Common myeloid progenitor, CD34-positive (primary cell): Measurements from ENCODE around the gene TRDN.

Experiments
- CTCF ChIA-PET: fragments of 350-600 bp; sonication (Branson Sonifier 250); formaldehyde crosslinking; loops from one replicate; lab custom pipeline; 2021; ENCODE audit warnings: antibody characterized with exemption; lab: Charles Lee
- POLR2A ChIA-PET: fragments of 350-600 bp; sonication (Branson Sonifier 250); formaldehyde crosslinking; loops from one replicate; lab custom pipeline; 2021; ENCODE audit warnings: antibody characterized with exemption; lab: Charles Lee
- DNase-seq, 3 donors: peaks; one replicate each; pipeline versions ENCODE4 v3.0.0 to v3.0.0-alpha.2; 2013
- H3K27ac ChIP-seq, 2 experiments: 1 replicate in 1 of 2; 2 replicates in 1 of 2; pipeline ENCODE4 v1.7.0; 2013; ENCODE audit warnings: inconsistent platforms in 2 of 2, low read length in 2 of 2, mild to moderate bottlenecking in 2 of 2, low read depth in 1 of 2, moderate library complexity in 1 of 2; ENCODE audit not compliant: severe bottlenecking in 2 of 2, insufficient read depth in 1 of 2, poor library complexity in 1 of 2
- H3K27me3 ChIP-seq, 5 experiments: replicated peaks in 2 of 5; 1 replicate in 3 of 5; 2 replicates in 2 of 5; pipeline versions ENCODE4 v1.6.1 to v1.7.0; 2013; ENCODE audit warnings: low read length in 4 of 5, mild to moderate bottlenecking in 2 of 5, moderate library complexity in 2 of 5, inconsistent platforms in 1 of 5; ENCODE audit not compliant: insufficient read depth in 5 of 5, control insufficient read depth in 4 of 5
- H3K36me3 ChIP-seq, 4 experiments: 1 replicate in 2 of 4; 2 replicates in 2 of 4; pipeline versions ENCODE4 v1.6.1 to v1.7.0; 2013; ENCODE audit warnings: low read length in 3 of 4, control low read depth in 1 of 4, mild to moderate bottlenecking in 1 of 4; ENCODE audit not compliant: control insufficient read depth in 4 of 4, insufficient read depth in 4 of 4
- H3K4me1 ChIP-seq, 4 experiments: 1 replicate in 3 of 4; 2 replicates in 1 of 4; pipeline versions ENCODE4 v1.6.1 to v1.7.1; 2013; ENCODE audit warnings: low read length in 3 of 4, mild to moderate bottlenecking in 3 of 4, control low read depth in 1 of 4, inconsistent platforms in 1 of 4, moderate library complexity in 1 of 4; ENCODE audit not compliant: control insufficient read depth in 4 of 4, insufficient read depth in 4 of 4; ENCODE audit errors: control extremely low read depth in 1 of 4
- H3K4me3 ChIP-seq, 7 experiments: 1 replicate in 4 of 7; 2 replicates in 3 of 7; pipeline versions ENCODE4 v1.5.1 to v1.7.0; 2013; ENCODE audit warnings: mild to moderate bottlenecking in 7 of 7, low read length in 6 of 7, moderate library complexity in 6 of 7, inconsistent platforms in 2 of 7, low read depth in 2 of 7, control low read depth in 1 of 7; ENCODE audit not compliant: insufficient read depth in 4 of 7, control insufficient read depth in 1 of 7; ENCODE audit errors: extremely low read depth in 1 of 7
- H3K9me3 ChIP-seq, 5 experiments: 1 replicate in 4 of 5; 2 replicates in 1 of 5; pipeline versions ENCODE4 v1.6.1 to v1.7.1; 2013; ENCODE audit warnings: low read length in 4 of 5, mild to moderate bottlenecking in 2 of 5, inconsistent platforms in 1 of 5, low read depth in 1 of 5, moderate library complexity in 1 of 5; ENCODE audit not compliant: control insufficient read depth in 4 of 5, insufficient read depth in 2 of 5; ENCODE audit errors: control extremely low read depth in 1 of 5
- WGBS: methylation state at CpG from one replicate; pipeline ENCODE4 v1.1.5; 2013; ENCODE audit not compliant: insufficient coverage; 5-methylcytosine and 5-hydroxymethylcytosine counted together

TRDN gene

GRCh38 chr6:123176706-123177105 is 460.0 kb downstream of the TRDN start:
- Histone ChIP-seq H3K4me1 (no peaks in the 10 kb centered on the region), H3K27ac (no peak overlapping the region), H3K4me3 (no peak overlapping the region), H3K36me3 (no peaks in the 10 kb centered on the region), H3K27me3 (no peaks in the 10 kb centered on the region), H3K9me3 (no peaks in the 10 kb centered on the region)
- POLR2A ChIA-PET: no interaction called here
- CTCF ChIA-PET: no interaction called here
- 100% methylated on average over 1 of the region's 1 CpG for WGBS
- DNase-seq: no peak

DNA sequence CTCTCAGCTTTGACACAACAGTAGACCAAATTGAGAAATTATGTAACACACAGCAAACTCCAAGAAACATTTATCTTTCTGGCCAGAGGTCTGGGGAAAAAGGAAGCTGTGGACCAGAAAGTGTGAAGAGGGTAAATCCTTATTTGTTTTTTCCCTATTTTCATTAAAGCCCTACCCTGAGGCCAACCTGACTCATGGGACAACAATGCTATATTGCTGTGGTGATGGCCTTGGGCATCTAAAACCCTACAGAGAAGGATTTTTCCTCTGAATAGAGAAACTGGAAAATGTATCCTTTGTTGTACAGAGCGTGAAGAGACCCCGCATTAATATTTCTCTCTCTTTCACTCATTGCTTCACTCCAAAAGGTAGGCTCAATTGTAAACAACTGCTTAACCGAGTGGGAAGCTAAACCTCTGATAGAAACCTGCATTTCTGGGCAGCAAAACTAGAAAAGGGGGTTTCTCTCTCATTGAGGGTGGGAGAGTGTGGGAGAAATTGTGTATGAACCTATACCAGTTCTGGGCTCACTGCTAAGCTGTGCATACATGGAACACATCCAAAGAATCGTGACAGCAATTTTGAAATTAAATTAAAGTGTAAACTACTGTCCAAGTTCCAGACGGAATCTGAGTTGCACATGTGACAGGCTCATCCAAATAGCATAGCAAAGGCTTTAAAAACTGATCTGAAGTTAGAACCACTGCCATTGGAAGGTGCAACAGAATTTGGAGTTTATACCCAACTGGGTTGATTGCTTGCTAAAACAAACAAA is 465.2 kb downstream of the TRDN start:
- Histone ChIP-seq H3K4me1 (no peaks in the 10 kb centered on the region), H3K9me3 (no peaks in the 10 kb centered on the region), H3K4me3 (no peak overlapping the region), H3K36me3 (no peaks in the 10 kb centered on the region), H3K27ac (no peak overlapping the region), H3K27me3 (peaks cover 0 to 2% (median 0%) of the 10 kb centered on the region in 5 experiments)
- CTCF ChIA-PET: no interaction called here
- WGBS: 92% methylated on average over 2 of the region's 5 CpGs
- POLR2A ChIA-PET: no interaction called here
- no peak for DNase-seq

DNA sequence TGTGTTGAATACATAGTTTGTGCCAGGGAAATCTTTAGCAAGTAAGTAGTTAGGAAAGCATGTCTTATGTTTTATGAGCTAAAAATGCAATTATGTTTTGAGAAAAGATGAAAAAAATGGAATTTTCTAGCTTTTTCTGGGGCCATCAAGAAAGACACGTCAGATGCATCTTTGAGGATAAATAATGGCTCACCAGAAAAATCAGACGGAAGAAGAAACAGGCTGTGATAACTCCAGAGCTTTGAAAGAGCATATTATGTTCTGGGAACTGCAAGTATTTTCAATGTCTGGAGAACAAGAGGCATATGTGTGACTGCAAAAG is 467.0 kb downstream of the TRDN start:
- Histone ChIP-seq H3K27ac (no peak overlapping the region), H3K27me3 (peaks cover 0 to 2% (median 0%) of the 10 kb centered on the region in 5 experiments), H3K4me1 (no peaks in the 10 kb centered on the region), H3K9me3 (no peaks in the 10 kb centered on the region), H3K36me3 (no peaks in the 10 kb centered on the region), H3K4me3 (no peak overlapping the region)
- 90% methylated on average over 1 of the region's 2 CpGs for WGBS
- no peak for DNase-seq
- ChIA-PET POLR2A (no interaction called here), CTCF (no interaction called here)

DNA sequence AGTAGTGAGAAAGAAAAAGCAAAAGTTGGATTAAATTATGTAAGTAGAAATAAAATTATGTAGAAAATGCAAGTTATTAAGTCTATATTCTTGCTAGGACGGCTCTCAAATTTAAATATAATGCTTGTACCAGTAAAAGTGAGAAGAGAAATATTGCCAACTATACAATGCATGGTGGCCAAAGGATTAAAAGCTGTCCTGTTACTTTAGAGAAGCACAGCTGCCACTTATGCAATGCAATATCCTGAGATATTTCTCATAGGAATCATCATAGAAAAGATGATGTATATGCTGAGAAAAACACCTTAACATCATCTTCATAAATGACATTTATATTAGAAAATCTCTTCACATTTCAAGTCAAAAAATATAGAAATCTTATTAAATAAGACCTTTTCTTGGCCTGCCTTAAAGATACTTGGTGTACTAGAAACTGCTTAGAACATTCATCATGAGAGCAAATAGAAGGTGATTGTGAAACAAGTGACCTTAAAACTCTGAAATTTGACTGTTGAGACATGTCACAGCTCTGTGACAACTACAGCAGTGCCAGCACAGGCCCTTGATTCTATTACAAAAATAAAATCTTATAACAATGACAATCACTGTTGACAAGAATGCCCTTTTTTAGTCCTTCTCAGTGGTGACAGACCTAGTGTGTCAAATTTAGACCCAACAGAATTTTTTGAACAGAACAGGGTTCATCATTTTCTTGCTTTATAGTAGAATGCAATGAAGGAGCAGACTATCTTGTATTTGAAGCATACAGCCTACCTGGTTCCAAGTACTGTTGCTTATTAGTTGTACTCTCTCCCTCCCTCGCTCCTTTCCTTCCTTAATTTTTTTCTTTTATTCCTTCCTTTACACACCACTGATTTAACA is 467.6 kb downstream of the TRDN start:
- H3K4me3 ChIP-seq: no peak overlapping the region
- ChIA-PET POLR2A (no interaction called here), CTCF (no interaction called here)
- no peaks in the 10 kb centered on the region for H3K9me3 ChIP-seq
- no peaks in the 10 kb centered on the region for H3K4me1 ChIP-seq
- no peak for DNase-seq
- peaks cover 0 to 2% (median 0%) of the 10 kb centered on the region in 5 experiments for H3K27me3 ChIP-seq
- no peak overlapping the region for H3K27ac ChIP-seq
- WGBS: no CpG with 5 or more reads among the region's 2 CpGs
- H3K36me3 ChIP-seq: no peaks in the 10 kb centered on the region

GRCh38 chr6:123168466-123168865 is 468.3 kb downstream of the TRDN start:
- Histone ChIP-seq H3K4me1 (no peaks in the 10 kb centered on the region), H3K9me3 (no peaks in the 10 kb centered on the region), H3K4me3 (no peak overlapping the region), H3K36me3 (no peaks in the 10 kb centered on the region), H3K27me3 (peaks cover 0 to 2% (median 0%) of the 10 kb centered on the region in 5 experiments), H3K27ac (no peak overlapping the region)
- WGBS: no CpG with 5 or more reads among the region's 1 CpG
- no peak for DNase-seq
- ChIA-PET POLR2A (no interaction called here), CTCF (no interaction called here)
